Mucosa of rectum (tissue), 2 donors: Measurements from ENCODE around the gene LRRC8D.
"Not testable (repeated sequence)": the region's sequence is repeated elsewhere in the genome, so short reads cannot be mapped to it uniquely, and the experiment has no call there.

ENCODE experiments used
- H3K27ac ChIP-seq, 2 donors: one replicate each; pipeline ENCODE4 v1.7.0; 2013; ENCODE audit warnings: inconsistent platforms in 2 of 2, low read depth in 2 of 2, low read length in 2 of 2
- H3K27me3 ChIP-seq, 2 donors: one replicate each; pipeline ENCODE4 v1.7.0; 2013; ENCODE audit warnings: low read length in 2 of 2; ENCODE audit not compliant: control insufficient read depth in 2 of 2, insufficient read depth in 2 of 2
- H3K36me3 ChIP-seq, 2 donors: one replicate each; pipeline ENCODE4 v1.7.0; 2013; ENCODE audit warnings: low read length in 2 of 2; ENCODE audit not compliant: control insufficient read depth in 2 of 2, insufficient read depth in 2 of 2
- H3K4me1 ChIP-seq, 2 donors: one replicate each; pipeline ENCODE4 v1.7.0; 2013; ENCODE audit warnings: low read length in 2 of 2, mild to moderate bottlenecking in 1 of 2; ENCODE audit not compliant: control insufficient read depth in 2 of 2, insufficient read depth in 2 of 2
- H3K4me3 ChIP-seq, 2 donors: one replicate each; pipeline ENCODE4 v1.7.0; 2013; ENCODE audit warnings: low read length in 2 of 2
- H3K9ac ChIP-seq, 2 donors: one replicate each; pipeline ENCODE4 v1.7.0; 2013; ENCODE audit warnings: low read length in 2 of 2, low read depth in 1 of 2, mild to moderate bottlenecking in 1 of 2
- H3K9me3 ChIP-seq, 2 donors: one replicate each; pipeline ENCODE4 v1.7.0; 2013; ENCODE audit warnings: low read length in 2 of 2; ENCODE audit not compliant: control insufficient read depth in 2 of 2
- donor health status: healthy.
- donor health status: Normal muscosa, but diverticular disease.

Gene LRRC8D

DNA sequence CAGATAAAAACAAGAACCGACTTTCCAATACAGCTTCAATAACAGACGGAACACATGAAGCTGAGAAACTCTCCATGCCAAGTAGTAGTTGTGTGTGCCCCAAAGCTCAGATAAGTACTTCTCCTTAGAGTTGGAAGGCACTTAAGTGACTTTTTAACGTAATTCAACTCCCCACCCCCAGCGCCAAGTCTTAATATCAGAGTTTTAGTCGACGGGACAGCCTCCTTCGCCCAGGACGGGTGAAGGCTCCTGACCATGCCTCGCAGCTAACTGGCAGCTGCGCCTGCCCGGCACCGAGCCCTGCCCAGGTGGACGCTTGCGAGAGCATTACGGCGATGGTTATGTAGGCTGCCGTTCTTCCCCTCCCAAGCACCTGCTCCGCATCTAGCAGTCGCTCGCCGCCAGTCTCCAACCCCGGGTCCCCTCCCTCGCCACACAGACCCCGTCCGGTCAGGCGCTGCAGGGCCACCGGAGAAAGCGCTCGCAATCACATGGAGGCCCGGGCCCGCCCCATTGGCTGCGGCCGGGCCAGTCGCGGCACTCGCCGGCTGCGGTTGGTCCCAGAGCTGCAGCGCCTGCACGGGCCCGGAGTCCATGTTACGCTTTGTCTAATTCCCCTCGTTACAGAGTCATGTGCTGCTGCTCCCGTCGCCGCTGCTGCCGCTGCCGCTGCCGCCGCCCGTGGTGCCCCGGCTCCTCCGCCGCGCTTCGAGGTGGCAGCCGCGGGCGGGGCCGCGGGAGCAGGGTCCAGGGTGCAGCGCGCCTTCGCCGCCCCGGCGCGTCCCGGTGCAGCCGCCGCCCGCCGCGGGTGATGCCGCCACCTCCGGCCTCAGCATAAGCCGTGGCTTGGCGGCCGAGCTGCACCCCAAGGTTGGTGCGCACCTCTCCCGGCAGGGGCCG lies at the start of gene LRRC8D:
Gene LRRC8D, plus strand, starts transcription at position 611 of the 900 bp plus-strand sequence. CDS start 112,037 bp downstream, outside the sequence.
- H3K9me3 ChIP-seq = no peaks in the 10 kb centered on the region
- peak within 1 kb of the TSS; percentile 90 for H3K27ac ChIP-seq
- H3K4me1 ChIP-seq = peaks cover 6 to 15% of the 10 kb centered on the region in 2 donors
- peak within 1 kb of the TSS; percentile 83 to 86 for H3K4me3 ChIP-seq
- H3K36me3 ChIP-seq = no peaks in the 10 kb centered on the region
- peak within 1 kb of the TSS; percentile 70 to 76 for H3K9ac ChIP-seq
- H3K27me3 ChIP-seq = no peaks in the 10 kb centered on the region

- no peaks in the 10 kb centered on the region for H3K4me1 ChIP-seq
- H3K36me3 ChIP-seq = no peaks in the 10 kb centered on the region
- H3K27ac ChIP-seq = no peak overlapping the region
- no peaks in the 10 kb centered on the region for H3K9me3 ChIP-seq
- H3K27me3 ChIP-seq = no peaks in the 10 kb centered on the region
- no peak overlapping the region for H3K9ac ChIP-seq
- H3K4me3 ChIP-seq = no peak overlapping the region
Observed at GRCh38 chr1:89771991-89772560, 48.8 kb upstream of the LRRC8D start.

DNA sequence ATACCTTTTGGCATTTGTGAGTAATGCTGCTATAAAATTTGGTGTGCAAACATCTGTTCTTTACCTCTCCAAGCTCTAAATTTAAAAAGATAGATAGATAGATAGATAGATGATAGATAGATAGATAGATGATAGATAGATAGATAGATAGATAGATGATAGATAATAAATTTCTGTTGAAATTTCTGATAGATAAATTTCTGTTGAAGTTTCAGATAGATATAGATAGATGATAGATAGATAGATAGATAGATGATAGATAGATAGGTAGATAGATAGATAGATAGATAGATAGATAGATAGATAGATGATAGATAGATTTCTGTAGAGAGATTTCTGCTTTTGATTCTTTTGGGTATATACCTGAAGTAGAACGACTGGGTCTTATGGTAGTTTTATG lies 44.7 kb upstream of the LRRC8D start:
- H3K27ac ChIP-seq, H3K4me1 ChIP-seq, H3K4me3 ChIP-seq, H3K36me3 ChIP-seq, H3K9ac ChIP-seq, H3K27me3 ChIP-seq, H3K9me3 ChIP-seq: not testable (repeated sequence)

- H3K27ac ChIP-seq, H3K4me3 ChIP-seq: not testable (repeated sequence)
Observed at GRCh38 chr1:89777271-89777670, 43.6 kb upstream of the LRRC8D start.

DNA sequence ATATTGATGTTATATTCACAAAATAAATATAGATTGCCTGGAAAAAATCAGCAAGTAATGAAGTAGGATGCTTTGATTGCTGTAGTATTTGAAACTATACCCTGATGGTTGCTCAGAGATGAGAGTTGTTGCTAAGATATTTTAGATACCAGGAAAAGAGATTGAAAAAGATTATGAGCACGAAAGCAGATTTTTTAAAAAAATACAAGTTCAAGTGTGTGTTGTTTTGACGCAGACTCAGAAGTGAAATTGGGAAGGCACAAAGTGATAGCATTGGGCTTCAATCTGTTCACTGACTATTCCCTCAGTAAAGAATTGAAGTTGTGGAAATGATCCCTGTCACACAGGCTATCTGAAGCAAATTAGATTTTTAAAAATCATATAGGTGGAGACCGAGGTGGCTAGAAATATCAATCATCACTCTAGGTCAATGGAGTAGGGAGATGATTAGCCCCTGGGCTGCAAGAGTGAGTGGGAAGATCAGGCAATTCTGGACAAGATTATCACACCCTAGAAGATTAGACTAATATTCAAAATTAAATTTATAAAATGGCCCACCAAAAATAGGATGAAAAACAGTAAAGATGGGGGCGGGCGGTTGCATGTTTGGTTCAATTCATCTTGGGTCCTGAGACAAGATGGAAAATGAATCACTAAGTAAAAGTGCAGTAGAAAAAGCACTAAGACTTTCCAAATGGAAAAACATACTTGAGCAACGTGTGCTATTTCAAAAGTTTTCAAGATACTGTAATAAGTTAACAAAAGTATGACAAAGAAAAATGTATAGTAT lies 41.5 kb upstream of the LRRC8D start:
- no peaks in the 10 kb centered on the region for H3K4me1 ChIP-seq
- no peaks in the 10 kb centered on the region for H3K9me3 ChIP-seq
- H3K27me3 ChIP-seq = no peaks in the 10 kb centered on the region
- H3K9ac ChIP-seq = no peak overlapping the region
- H3K36me3 ChIP-seq = no peaks in the 10 kb centered on the region
- H3K4me3 ChIP-seq = no peak overlapping the region
- H3K27ac ChIP-seq = no peak overlapping the region

More at GRCh38 chr1:89777271-89777670, 43.6 kb upstream of the LRRC8D start:
- not testable (repeated sequence) for H3K9me3 ChIP-seq, H3K36me3 ChIP-seq, H3K9ac ChIP-seq, H3K27me3 ChIP-seq, H3K4me1 ChIP-seq

GRCh38 chr1:89780721-89781120 lies 40.1 kb upstream of the LRRC8D start:
- no peak overlapping the region for H3K9ac ChIP-seq
- no peaks in the 10 kb centered on the region for H3K27me3 ChIP-seq
- no peaks in the 10 kb centered on the region for H3K4me1 ChIP-seq
- H3K4me3 ChIP-seq = no peak overlapping the region
- no peak overlapping the region for H3K27ac ChIP-seq
- H3K9me3 ChIP-seq = no peaks in the 10 kb centered on the region
- H3K36me3 ChIP-seq = no peaks in the 10 kb centered on the region

- Histone ChIP-seq H3K27me3 (no peaks in the 10 kb centered on the region), H3K4me3 (no peak overlapping the region), H3K27ac (no peak overlapping the region), H3K9me3 (no peaks in the 10 kb centered on the region), H3K9ac (no peak overlapping the region), H3K4me1 (no peaks in the 10 kb centered on the region), H3K36me3 (no peaks in the 10 kb centered on the region)
Observed at GRCh38 chr1:89781494-89782126, 39.2 kb upstream of the LRRC8D start.

- Histone ChIP-seq H3K36me3 (no peaks in the 10 kb centered on the region), H3K9ac (no peak overlapping the region), H3K27me3 (no peaks in the 10 kb centered on the region), H3K9me3 (no peaks in the 10 kb centered on the region), H3K4me3 (no peak overlapping the region), H3K4me1 (no peaks in the 10 kb centered on the region), H3K27ac (no peak overlapping the region)
Observed at GRCh38 chr1:89786628-89787214, 34.1 kb upstream of the LRRC8D start.

- Histone ChIP-seq H3K4me1 (no peaks in the 10 kb centered on the region), H3K27me3 (no peaks in the 10 kb centered on the region), H3K27ac (no peak overlapping the region), H3K9me3 (no peaks in the 10 kb centered on the region), H3K4me3 (no peak overlapping the region), H3K36me3 (no peaks in the 10 kb centered on the region), H3K9ac (no peak overlapping the region)
Observed at GRCh38 chr1:89790592-89790991, 30.2 kb upstream of the LRRC8D start.
